ENCODE results near the gene SMAD6. TPM values are rescaled to one million over a fixed set of nuclear protein-coding genes. Genes with fewer than 3 reads are reported as not detected.

Gene SMAD6
- total and polyA plus RNA-seq, 2 of the 4 experiments (the other 2 are of a cell fraction): 4.8 to 8.5 TPM

- CTCF ChIA-PET: interaction anchor here (4.4 kb wide), 1 partner anchor 150 kb away, joined by 17 read pairs; no protein-coding TSS in a partner anchor
- no peaks in the 10 kb centered on the region for H3K27me3 ChIP-seq (ENCODE audit: control insufficient read depth, insufficient read depth, low read length)
- dilution Hi-C loops (cut with HindIII; ENCODE audit: low sequenced_read_pairs, unreplicated experiment): no loop called here
Measured at GRCh38 chr15:66701422-66702034, 508 bp upstream of the SMAD6 start.

More at GRCh38 chr15:66701422-66702034, 508 bp upstream of the SMAD6 start:
- Histone ChIP-seq H3K27ac (ENCODE audit: insufficient read depth, low read length) (peak overlapping the region; percentile 90), H3K36me3 (ENCODE audit: control insufficient read depth, insufficient read depth, low read length) (peaks cover 1% of the 10 kb centered on the region; the same call in 1 of the 2 replicates), H3K4ac (ENCODE audit: low read depth, low read length) (peak overlapping the region; percentile 80), H3K14ac (replicated peaks; ENCODE audit: low read depth, low read length) (peak overlapping the region; percentile 74), H2BK15ac (ENCODE audit: low read depth, low read length) (peak overlapping the region; percentile 68; the same call in 2 of the 3 replicates), H4K5ac (ENCODE audit: low read depth, low read length) (peak overlapping the region; percentile 74), H2AK9ac (replicated peaks; ENCODE audit: low read depth, low read length, poor library complexity) (peak overlapping the region; percentile 89), H3K18ac (ENCODE audit: low read depth, low read length) (peak overlapping the region; percentile 71), H3K56ac (ENCODE audit: extremely low read depth, insufficient read depth, low read length) (peak overlapping the region; percentile 87), H3K23ac (ENCODE audit: low read depth, low read length) (peak overlapping the region; percentile 99), H3K9me3 (ENCODE audit: control insufficient read depth, insufficient read depth, low read length) (no peaks in the 10 kb centered on the region), H2BK20ac (ENCODE audit: low read depth, low read length) (peak overlapping the region; percentile 61; the same call in 1 of the 2 replicates), H3K9me1 (ENCODE audit: insufficient read depth, low read length) (peaks cover 9% of the 10 kb centered on the region), H3K4me1 (ENCODE audit: control insufficient read depth, insufficient read depth, low read length) (peaks cover 14% of the 10 kb centered on the region), H2BK5ac (ENCODE audit: low read depth, low read length, poor library complexity, severe bottlenecking) (peak overlapping the region; percentile 85), H2AFZ (replicated peaks; ENCODE audit: low read length, poor library complexity) (peak overlapping the region; percentile 92), H4K20me1 (ENCODE audit: insufficient read depth, low read length) (peaks cover 33% of the 10 kb centered on the region), H2BK120ac (ENCODE audit: low read depth, low read length) (peak overlapping the region; percentile 50), H3K4me2 (ENCODE audit: low read depth, low read length) (peak overlapping the region; percentile 98), H4K8ac (ENCODE audit: low read depth in 2 of 2, low read length in 2 of 2) (peak overlapping the region; percentile 68 to 83; a peak in 3 of 4 replicates), H3K4me3 (ENCODE audit: insufficient read depth, low read depth, low read length) (peak overlapping the region; percentile 68), H3K9ac (ENCODE audit: low read depth, low read length) (peak overlapping the region; percentile 81), H3K79me1 (ENCODE audit: low read depth in 1 of 2, low read length in 2 of 2) (peaks cover 4 to 27% of the 10 kb centered on the region in 2 experiments), H2AK5ac (ENCODE audit: low read depth, low read length) (peak overlapping the region; percentile 65), H4K91ac (ENCODE audit: insufficient read depth, low read depth, low read length) (peak overlapping the region; percentile 82)
- POLR2A ChIA-PET (ENCODE audit: unreplicated experiment): no interaction called here
- in situ Hi-C loops (cut with MboI; ENCODE audit: low sequenced_read_pairs): loop anchor here (25.0 kb wide), 1 partner anchor 136 kb away; no protein-coding TSS in a partner anchor
- BruUV-seq (replicated peaks): no TSS peak
- ATAC-seq (ENCODE audit: low read depth) (peak; percentile 34), DNase-seq (no peak)
- no peak for TF ChIP-seq RAD21 (IDR thresholded peaks at IDR 0.05; ENCODE audit: low read length)
- no peak for TF ChIP-seq MAFK (IDR thresholded peaks at IDR 0.05; ENCODE audit: low read depth, low read length)
- TF ChIP-seq POLR2A (IDR thresholded peaks at IDR 0.05; ENCODE audit: low read depth, low read length): no peak; the same call in 1 of the 2 replicates
- TF ChIP-seq SMC3 (IDR thresholded peaks at IDR 0.05; ENCODE audit: low read depth, low read length): no peak
- no peak; the same call in 1 of the 2 replicates for TF ChIP-seq MXI1 (IDR thresholded peaks at IDR 0.05; ENCODE audit: borderline replicate concordance, low read depth, low read length)
- TF ChIP-seq CHD1 (IDR thresholded peaks at IDR 0.05; ENCODE audit: low read depth, low read length): no peak
- TF ChIP-seq RCOR1 (IDR thresholded peaks at IDR 0.05; ENCODE audit: insufficient replicate concordance, low read length): no peak
- TF ChIP-seq BHLHE40 (IDR thresholded peaks at IDR 0.05; ENCODE audit: low read depth, low read length): no peak
- TF ChIP-seq CEBPB (IDR thresholded peaks at IDR 0.05; ENCODE audit: low read depth, low read length): no peak
- TF ChIP-seq FOS (IDR thresholded peaks at IDR 0.05; ENCODE audit: low read depth, low read length): no peak
- no peak for TF ChIP-seq CTCF (conservative IDR thresholded peaks at IDR 0.05; ENCODE audit: low read depth, low read length)
- intact Hi-C loops (cut with micrococcal nuclease): loop anchor here (1.0 to 10.0 kb wide), 4 partner anchors 46 to 197 kb away; partner anchors contain the start of genes RPL4 and ZWILCH
- 0% methylated on average over 1 of the region's 48 CpGs; no CpG with 5 or more reads in 1 of the 2 experiments for WGBS, 2 experiments (ENCODE audit: extremely low coverage in 2 of 2, insufficient read length in 1 of 2)

Data from IMR-90 (cell line).